GOT3 (cell line): ENCODE measurements around the gene MRNIP.

Experiments used
- DNase-seq: peaks from one replicate; lab custom pipeline; 2025; ENCODE audit warnings: mixed read lengths; lab: John Stamatoyannopoulos, UW

Gene MRNIP

GRCh38 chr5:179821298-179822058, 37.1 kb downstream of the MRNIP start:
- peak; percentile 67 for DNase-seq

- DNase-seq: peak; percentile 81
Measured at GRCh38 chr5:179820483-179821297, 37.9 kb downstream of the MRNIP start, which contains the start of gene SQSTM1. Gene SQSTM1 (plus strand): TSS chr5:179820905. CDS start chr5:179820937, 32 bp downstream.

- DNase-seq: no peak
Measured at GRCh38 chr5:179820127-179820482, 38.5 kb downstream of the MRNIP start.

GRCh38 chr5:179819296-179820126, 39.1 kb downstream of the MRNIP start:
- peak; percentile 54 for DNase-seq

- DNase-seq: peak; percentile 68
Measured at GRCh38 chr5:179818746-179819295, 39.8 kb downstream of the MRNIP start.

GRCh38 chr5:179817890-179818745, 40.5 kb downstream of the MRNIP start:
- DNase-seq: no peak

- no peak for DNase-seq
Measured at GRCh38 chr5:179817470-179817840, 41.2 kb downstream of the MRNIP start.

GRCh38 chr5:179816796-179817469, 41.7 kb downstream of the MRNIP start:
- DNase-seq: no peak

GRCh38 chr5:179816401-179816795, 42.2 kb downstream of the MRNIP start:
- no peak for DNase-seq

- no peak for DNase-seq
Measured at GRCh38 chr5:179815491-179816249, 42.9 kb downstream of the MRNIP start.

GRCh38 chr5:179814090-179814489, 44.5 kb downstream of the MRNIP start:
- DNase-seq: no peak

GRCh38 chr5:179812997-179813607, 45.5 kb downstream of the MRNIP start:
- DNase-seq: no peak

GRCh38 chr5:179812135-179812825, 46.3 kb downstream of the MRNIP start:
- DNase-seq: no peak

- DNase-seq: peak; percentile 33
Measured at GRCh38 chr5:179806250-179807048, 52.2 kb downstream of the MRNIP start, which contains the start of gene MGAT4B. Gene MGAT4B (minus strand): TSS chr5:179806866. CDS start chr5:179806583, 283 bp downstream.

GRCh38 chr5:179805529-179806249, 52.9 kb downstream of the MRNIP start:
- DNase-seq: no peak

GRCh38 chr5:179805070-179805528, 53.5 kb downstream of the MRNIP start:
- no peak for DNase-seq

GRCh38 chr5:179804555-179804947, 54.1 kb downstream of the MRNIP start:
- DNase-seq: no peak
